HL-60/S4 treated with phorbol 12-myristate 13-acetate at 8.2 ng/mL for 4 days and 3 days (cell line): Measurements from ENCODE around the gene PDSS1.

Experiments
- in situ Hi-C: fragments of 300-500 bp; cut with MboI; formaldehyde crosslinking; loops from 2 replicates; pipeline ENCODE4 v1.15.0; 2022; ENCODE audit warnings: low sequenced_read_pairs

The PDSS1 gene

GRCh38 chr10:26790221-26790995 is 92.9 kb downstream of the PDSS1 start:
- in situ Hi-C loops: no loop called here

GRCh38 chr10:26792758-26793495 is 95.4 kb downstream of the PDSS1 start:
- in situ Hi-C loops: no loop called here
